OCI-LY7 (cell line): ENCODE results near the gene MMP19.
A peak's percentile ranks its signal among the peaks of the same experiment; 100 is the strongest.

Experiments used
- EZH2phosphoT487 ChIP-seq: fragments of 200-600 bp; sonication (generic); IDR thresholded peaks from 2 replicates; pipeline ENCODE4 v1.6.1; 2018; ENCODE audit warnings: low read depth, borderline replicate concordance, mild to moderate bottlenecking, mixed run types, antibody characterized with exemption, low read length, moderate library complexity, mixed read lengths
- TF ChIP-seq, protein P1 (sequence below): fragments of 200-600 bp; sonication (generic); conservative IDR thresholded peaks from 2 replicates; pipeline ENCODE4 v1.5.1; 2014; ENCODE audit warnings: mild to moderate bottlenecking, antibody characterized with exemption, low read length, moderate library complexity, mixed read lengths

DNA sequence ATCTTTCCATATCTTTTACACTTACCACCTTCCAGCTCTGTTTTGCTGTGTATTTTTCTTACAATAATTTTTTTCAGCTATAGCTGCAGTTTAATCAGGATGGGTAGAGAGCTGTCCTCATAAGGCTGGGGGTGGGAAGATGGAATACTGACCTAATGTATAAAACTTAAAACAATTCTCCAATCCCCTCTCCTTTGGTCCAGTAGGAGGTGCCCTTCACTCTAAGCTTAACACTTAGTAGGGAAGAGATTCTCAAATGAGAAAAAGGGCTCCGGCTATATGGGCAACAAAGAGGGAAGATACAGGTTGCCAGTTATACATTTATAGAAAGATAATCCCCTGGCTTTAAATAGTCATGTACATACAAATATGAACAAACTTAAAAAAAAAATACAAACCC is 22.1 kb downstream of the MMP19 start:
- TF ChIP-seq, protein P1, sequence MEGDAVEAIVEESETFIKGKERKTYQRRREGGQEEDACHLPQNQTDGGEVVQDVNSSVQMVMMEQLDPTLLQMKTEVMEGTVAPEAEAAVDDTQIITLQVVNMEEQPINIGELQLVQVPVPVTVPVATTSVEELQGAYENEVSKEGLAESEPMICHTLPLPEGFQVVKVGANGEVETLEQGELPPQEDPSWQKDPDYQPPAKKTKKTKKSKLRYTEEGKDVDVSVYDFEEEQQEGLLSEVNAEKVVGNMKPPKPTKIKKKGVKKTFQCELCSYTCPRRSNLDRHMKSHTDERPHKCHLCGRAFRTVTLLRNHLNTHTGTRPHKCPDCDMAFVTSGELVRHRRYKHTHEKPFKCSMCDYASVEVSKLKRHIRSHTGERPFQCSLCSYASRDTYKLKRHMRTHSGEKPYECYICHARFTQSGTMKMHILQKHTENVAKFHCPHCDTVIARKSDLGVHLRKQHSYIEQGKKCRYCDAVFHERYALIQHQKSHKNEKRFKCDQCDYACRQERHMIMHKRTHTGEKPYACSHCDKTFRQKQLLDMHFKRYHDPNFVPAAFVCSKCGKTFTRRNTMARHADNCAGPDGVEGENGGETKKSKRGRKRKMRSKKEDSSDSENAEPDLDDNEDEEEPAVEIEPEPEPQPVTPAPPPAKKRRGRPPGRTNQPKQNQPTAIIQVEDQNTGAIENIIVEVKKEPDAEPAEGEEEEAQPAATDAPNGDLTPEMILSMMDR = peak; percentile 73
- no peak for TF ChIP-seq EZH2phosphoT487
